ENCODE results near the gene RFLNA.

RFLNA gene

GRCh38 chr12:124336742-124337520 lies 42.0 kb downstream of the RFLNA start:
- no peak overlapping the region for H3K27ac ChIP-seq (ENCODE audit: low read length)
- no peak overlapping the region for H3K4me3 ChIP-seq (ENCODE audit: low read length)
- no peaks in the 10 kb centered on the region for H3K27me3 ChIP-seq (ENCODE audit: low read depth, low read length)
- TF ChIP-seq EZH2phosphoT487 (IDR thresholded peaks at IDR 0.05; ENCODE audit: low read depth) (no peak), CTCF (IDR thresholded peaks at IDR 0.05; ENCODE audit: low read depth, low read length) (no peak)
- no peaks in the 10 kb centered on the region for H3K9me3 ChIP-seq (ENCODE audit: insufficient read depth, low read length)
- peaks cover 31% of the 10 kb centered on the region for H3K36me3 ChIP-seq (replicated peaks; ENCODE audit: low read depth, low read length)
- no peaks in the 10 kb centered on the region for H4K20me1 ChIP-seq (ENCODE audit: insufficient read depth, low read length)
- no peak overlapping the region for H2AFZ ChIP-seq (ENCODE audit: low read depth, low read length)
- H3K79me2 ChIP-seq (ENCODE audit: low read length) = no peaks in the 10 kb centered on the region
- H3K4me2 ChIP-seq (ENCODE audit: low read length) = no peak overlapping the region
- no peak overlapping the region for H3K9ac ChIP-seq (ENCODE audit: low read length)
- no peaks in the 10 kb centered on the region for H3K4me1 ChIP-seq (ENCODE audit: low read length)

GRCh38 chr12:124337622-124338021 lies 42.7 kb downstream of the RFLNA start:
- no peak overlapping the region for H2AFZ ChIP-seq (ENCODE audit: low read depth, low read length)
- no peak overlapping the region for H3K9ac ChIP-seq (ENCODE audit: low read length)
- H3K4me2 ChIP-seq (ENCODE audit: low read length) = no peak overlapping the region
- H3K79me2 ChIP-seq (ENCODE audit: low read length) = no peaks in the 10 kb centered on the region
- peaks cover 28% of the 10 kb centered on the region for H3K36me3 ChIP-seq (replicated peaks; ENCODE audit: low read depth, low read length)
- no peaks in the 10 kb centered on the region for H4K20me1 ChIP-seq (ENCODE audit: insufficient read depth, low read length)
- TF ChIP-seq CTCF (IDR thresholded peaks at IDR 0.05; ENCODE audit: low read depth, low read length) = no peak
- no peak for TF ChIP-seq EZH2phosphoT487 (IDR thresholded peaks at IDR 0.05; ENCODE audit: low read depth)
- no peak overlapping the region for H3K27ac ChIP-seq (ENCODE audit: low read length)
- no peaks in the 10 kb centered on the region for H3K27me3 ChIP-seq (ENCODE audit: low read depth, low read length)
- no peak overlapping the region for H3K4me3 ChIP-seq (ENCODE audit: low read length)
- H3K9me3 ChIP-seq (ENCODE audit: insufficient read depth, low read length) = no peaks in the 10 kb centered on the region
- no peaks in the 10 kb centered on the region for H3K4me1 ChIP-seq (ENCODE audit: low read length)

- Histone ChIP-seq H3K4me1 (ENCODE audit: low read length) (no peaks in the 10 kb centered on the region), H3K9ac (ENCODE audit: low read length) (no peak overlapping the region), H3K9me3 (ENCODE audit: insufficient read depth, low read length) (no peaks in the 10 kb centered on the region), H3K36me3 (replicated peaks; ENCODE audit: low read depth, low read length) (peaks cover 35% of the 10 kb centered on the region), H3K4me2 (ENCODE audit: low read length) (no peak overlapping the region), H3K4me3 (ENCODE audit: low read length) (no peak overlapping the region), H4K20me1 (ENCODE audit: insufficient read depth, low read length) (no peaks in the 10 kb centered on the region), H2AFZ (ENCODE audit: low read depth, low read length) (no peak overlapping the region), H3K27ac (ENCODE audit: low read length) (no peak overlapping the region), H3K79me2 (ENCODE audit: low read length) (no peaks in the 10 kb centered on the region), H3K27me3 (ENCODE audit: low read depth, low read length) (no peaks in the 10 kb centered on the region)
- TF ChIP-seq EZH2phosphoT487 (IDR thresholded peaks at IDR 0.05; ENCODE audit: low read depth) = no peak
- no peak for TF ChIP-seq CTCF (IDR thresholded peaks at IDR 0.05; ENCODE audit: low read depth, low read length)
Observed at GRCh38 chr12:124338448-124338847, 43.6 kb downstream of the RFLNA start.

GRCh38 chr12:124338876-124339603 lies 44.1 kb downstream of the RFLNA start:
- no peaks in the 10 kb centered on the region for H3K9me3 ChIP-seq (ENCODE audit: insufficient read depth, low read length)
- no peaks in the 10 kb centered on the region for H3K27me3 ChIP-seq (ENCODE audit: low read depth, low read length)
- H3K9ac ChIP-seq (ENCODE audit: low read length) = no peak overlapping the region
- no peak overlapping the region for H2AFZ ChIP-seq (ENCODE audit: low read depth, low read length)
- TF ChIP-seq CTCF (IDR thresholded peaks at IDR 0.05; ENCODE audit: low read depth, low read length) = no peak
- no peak for TF ChIP-seq EZH2phosphoT487 (IDR thresholded peaks at IDR 0.05; ENCODE audit: low read depth)
- H3K27ac ChIP-seq (ENCODE audit: low read length) = no peak overlapping the region
- H3K4me3 ChIP-seq (ENCODE audit: low read length) = no peak overlapping the region
- no peaks in the 10 kb centered on the region for H4K20me1 ChIP-seq (ENCODE audit: insufficient read depth, low read length)
- no peaks in the 10 kb centered on the region for H3K79me2 ChIP-seq (ENCODE audit: low read length)
- no peaks in the 10 kb centered on the region for H3K4me1 ChIP-seq (ENCODE audit: low read length)
- no peak overlapping the region for H3K4me2 ChIP-seq (ENCODE audit: low read length)
- peaks cover 35% of the 10 kb centered on the region for H3K36me3 ChIP-seq (replicated peaks; ENCODE audit: low read depth, low read length)
